Measurements from ENCODE around the gene CNPY4. TPM values are rescaled to one million over a fixed set of nuclear protein-coding genes. Genes with fewer than 3 reads are reported as not detected.

CNPY4 gene, protein sequence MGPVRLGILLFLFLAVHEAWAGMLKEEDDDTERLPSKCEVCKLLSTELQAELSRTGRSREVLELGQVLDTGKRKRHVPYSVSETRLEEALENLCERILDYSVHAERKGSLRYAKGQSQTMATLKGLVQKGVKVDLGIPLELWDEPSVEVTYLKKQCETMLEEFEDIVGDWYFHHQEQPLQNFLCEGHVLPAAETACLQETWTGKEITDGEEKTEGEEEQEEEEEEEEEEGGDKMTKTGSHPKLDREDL
- 20.0 and 36.5 TPM in 2 replicates for total RNA-seq

DNA sequence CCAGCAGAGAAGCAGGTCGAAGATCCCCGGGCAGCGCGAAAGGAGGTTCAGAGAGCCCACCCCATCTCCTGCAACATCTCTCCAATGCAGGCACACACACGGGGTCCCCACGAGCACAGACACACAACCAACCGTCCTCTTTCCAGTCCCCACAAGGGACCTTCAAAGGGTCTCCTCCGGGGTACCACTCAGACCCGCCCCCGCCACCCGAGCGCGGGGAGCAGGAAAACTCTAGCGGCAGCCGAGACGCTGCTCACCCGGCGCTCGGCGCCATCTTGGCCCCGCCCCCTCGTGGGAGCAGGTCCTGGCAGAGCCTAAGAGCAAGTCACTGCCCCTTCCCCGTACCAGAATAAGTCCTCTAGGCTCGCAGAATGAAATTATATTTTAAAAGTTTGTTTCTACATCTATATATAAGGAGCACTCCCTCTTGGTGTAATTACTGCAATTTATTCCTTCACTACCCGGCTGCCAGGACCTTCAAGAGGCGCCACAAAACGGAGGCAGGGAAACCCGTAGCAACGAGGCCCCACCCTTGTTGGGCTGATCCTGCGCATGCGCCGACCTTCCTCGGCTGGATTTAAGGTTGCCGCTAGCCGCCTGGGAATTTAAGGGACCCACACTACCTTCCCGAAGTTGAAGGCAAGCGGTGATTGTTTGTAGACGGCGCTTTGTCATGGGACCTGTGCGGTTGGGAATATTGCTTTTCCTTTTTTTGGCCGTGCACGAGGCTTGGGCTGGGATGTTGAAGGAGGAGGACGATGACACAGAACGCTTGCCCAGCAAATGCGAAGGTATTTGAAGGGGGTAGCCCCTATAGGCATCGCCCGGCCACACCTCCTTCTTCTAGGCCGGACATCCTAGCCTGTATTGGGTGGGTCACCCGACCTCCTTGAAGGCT is at the start of gene CNPY4, which contains the start of gene TAF6:
TSS of gene CNPY4 (plus strand) at position 563 of the 898 bp plus-strand sequence. CDS start at position 674, 111 bp downstream.
TSS of gene TAF6 (minus strand) at position 287 of the 898 bp plus-strand sequence. CDS start 5,149 bp downstream, outside the sequence.

GRCh38 chr7:100081535-100082102 is 37.8 kb upstream of the CNPY4 start, which contains the start of gene ZNF3:
Gene ZNF3, minus strand, starts transcription at chr7:100081723. Its CDS starts 4,366 bp downstream, at chr7:100077357.

DNA sequence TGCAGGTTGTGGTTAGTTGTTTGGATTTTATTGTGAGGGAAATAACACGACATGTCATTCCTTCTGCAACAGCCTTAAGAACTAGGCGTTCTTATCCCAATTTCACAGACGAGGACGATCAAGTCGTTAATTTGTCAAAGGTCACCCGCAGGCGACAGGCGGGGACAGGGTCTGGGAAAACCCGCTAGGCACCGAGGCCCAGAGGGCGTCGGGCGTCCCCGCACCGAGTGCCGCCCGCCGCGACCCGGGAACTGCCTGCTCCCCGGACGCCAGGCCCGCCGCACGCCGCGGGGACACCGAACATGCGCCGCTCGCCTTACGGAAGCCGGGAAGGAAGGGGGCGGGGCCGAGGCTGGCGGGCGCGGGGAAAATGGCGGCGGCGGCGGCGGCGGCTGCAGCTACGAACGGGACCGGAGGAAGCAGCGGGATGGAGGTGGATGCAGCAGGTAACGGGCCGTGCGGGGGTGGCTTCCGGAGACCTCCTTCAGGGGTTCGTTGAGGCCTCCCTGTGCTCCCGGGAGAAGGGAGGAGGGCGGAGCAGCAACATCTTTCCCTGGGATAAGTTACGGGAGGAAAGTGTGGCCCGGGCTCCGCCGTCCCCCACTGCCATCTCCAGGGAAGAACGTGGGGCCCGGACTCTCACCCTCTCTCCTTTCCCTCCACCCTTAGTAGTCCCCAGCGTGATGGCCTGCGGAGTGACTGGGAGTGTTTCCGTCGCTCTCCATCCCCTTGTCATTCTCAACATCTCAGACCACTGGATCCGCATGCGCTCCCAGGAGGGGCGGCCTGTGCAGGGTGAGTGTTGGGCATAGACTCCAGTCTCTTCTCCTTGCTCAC is 30.6 kb upstream of the CNPY4 start, which contains the start of gene COPS6:
TSS of gene COPS6 (plus strand) at position 349 of the 837 bp plus-strand sequence. CDS start at position 371, 22 bp downstream.

DNA sequence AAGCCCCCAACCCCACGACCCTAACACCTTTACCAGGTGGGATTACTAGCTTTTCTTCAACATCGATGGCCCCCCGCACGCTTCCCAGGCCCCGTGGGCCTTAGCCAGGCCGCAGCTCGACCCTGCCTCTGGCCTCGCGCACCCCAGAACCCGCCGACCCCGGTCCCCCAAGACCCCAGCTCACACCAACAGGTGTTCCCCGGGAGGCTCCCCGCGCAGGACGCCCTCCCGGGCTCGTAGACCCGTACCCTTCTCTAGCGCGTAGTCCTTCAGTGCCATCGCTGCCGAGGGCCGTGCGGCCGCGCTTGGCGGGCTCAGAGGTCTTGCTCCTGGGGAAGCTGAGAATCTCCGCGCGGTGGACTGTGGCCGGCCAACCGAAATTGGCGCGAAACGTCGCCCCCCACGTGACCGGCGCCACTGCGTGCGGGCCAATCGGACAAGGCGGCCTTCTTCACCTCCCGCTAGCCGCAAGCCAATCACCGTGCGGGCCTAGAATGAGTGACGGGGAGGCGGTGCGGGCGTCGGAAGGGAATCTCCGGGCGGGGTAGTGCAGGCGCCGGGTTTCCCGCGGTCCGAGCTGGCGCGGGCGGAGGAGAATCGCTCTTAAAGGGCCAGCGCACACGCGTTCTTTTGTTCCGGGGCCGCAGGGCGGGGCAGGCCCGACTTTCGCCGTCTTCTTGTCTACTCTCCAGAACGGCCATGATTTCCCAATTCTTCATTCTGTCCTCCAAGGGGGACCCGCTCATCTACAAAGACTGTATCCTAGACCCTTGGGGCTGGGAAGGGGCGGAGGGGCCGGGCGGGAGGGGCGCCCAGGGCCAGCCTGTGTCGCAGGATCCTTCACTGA is 18.2 kb upstream of the CNPY4 start, which contains the start of the genes AP4M1 and MCM7:
TSS of gene AP4M1 (plus strand) at position 628 of the 847 bp plus-strand sequence. CDS start at position 700, 72 bp downstream.
TSS of gene MCM7 (minus strand) at position 382 of the 847 bp plus-strand sequence. CDS start at position 279, 103 bp downstream.

GRCh38 chr7:100126931-100127865 is 7.8 kb downstream of the CNPY4 start, which contains the start of gene MBLAC1:
Gene MBLAC1, plus strand, starts transcription at chr7:100126967. Its CDS starts 429 bp downstream, at chr7:100127396.

GRCh38 chr7:100148559-100149328 is 29.3 kb downstream of the CNPY4 start, which contains the start of gene LAMTOR4:
Gene LAMTOR4, plus strand, starts transcription at chr7:100148918. Its CDS starts 55 bp downstream, at chr7:100148973.

DNA sequence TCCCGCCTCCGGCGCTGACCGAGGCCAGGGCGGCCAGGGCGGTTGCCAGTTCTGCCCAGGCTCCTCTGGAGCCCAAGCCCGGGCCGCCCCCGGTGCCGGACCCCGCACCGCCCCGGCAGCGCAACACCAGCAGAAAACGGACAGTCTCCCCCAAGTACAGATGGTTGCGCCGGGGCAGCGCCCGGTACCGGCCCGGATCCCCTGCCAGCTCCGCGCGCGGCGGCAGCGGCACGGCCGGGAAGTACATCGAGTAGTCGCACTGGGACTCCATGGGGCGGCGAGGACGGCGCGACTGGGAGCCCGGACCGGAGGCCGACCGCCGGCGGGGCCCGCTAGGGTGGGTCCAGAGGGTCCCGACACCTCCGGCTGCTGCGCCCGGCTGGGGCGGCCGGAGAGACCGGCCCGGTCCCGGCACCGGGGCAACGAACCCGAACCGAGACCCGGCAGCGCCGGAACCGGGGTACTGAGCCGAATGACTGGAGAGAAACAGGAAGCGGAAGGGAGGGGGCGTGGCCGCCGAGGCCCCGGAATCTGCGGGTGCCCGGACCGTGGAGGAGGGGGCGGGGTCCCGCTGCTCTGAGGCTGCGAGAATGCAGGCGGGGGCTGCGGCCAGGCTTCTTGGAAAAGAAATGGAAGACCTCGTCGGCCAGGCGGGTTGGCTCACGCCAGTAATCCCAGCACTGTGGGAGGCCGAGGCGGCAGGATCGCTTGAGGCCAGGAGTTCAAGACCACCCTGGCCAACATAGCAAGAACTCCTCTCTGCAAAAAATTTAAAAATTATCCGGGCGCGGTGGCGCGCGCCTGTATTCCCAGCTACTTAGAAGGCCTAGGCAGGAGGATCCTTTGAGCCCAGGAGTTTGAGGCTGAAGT is 39.0 kb downstream of the CNPY4 start, which contains the start of gene TRAPPC14:
TSS of gene TRAPPC14 (minus strand) at position 495 of the 870 bp plus-strand sequence. CDS start at position 271, 224 bp downstream.

Small RNAs within 50 kb of the gene (small RNA-seq; reads per million reads assigned to genes)
- 5,082 reads per million, percentile 100 among the genes with 10 or more reads in this experiment for gene MIR106B
- gene MIR25, result 876 reads per million, percentile 99 among the genes with 10 or more reads in this experiment
- gene MIR93, result 4,707 reads per million, percentile 100 among the genes with 10 or more reads in this experiment

Other genes starting within 250 kb of the CNPY4 start
- under 0.01 and 0.54 TPM in 2 replicates for gene OR2AE1, start 242.6 kb upstream of the CNPY4 start, total RNA-seq
- 27.3 and 45.9 TPM in 2 replicates for gene TRIM4, start 200.1 kb upstream of the CNPY4 start, total RNA-seq
- gene GJC3, start 190.0 kb upstream of the CNPY4 start, total RNA-seq, result under 0.01 TPM in 1 of 2 replicates, not detected in the other
- not detected in 2 replicates for gene AZGP1, start 143.6 kb upstream of the CNPY4 start, total RNA-seq
- gene ZKSCAN1, start 104.0 kb upstream of the CNPY4 start, total RNA-seq, result 43.4 and 54.6 TPM in 2 replicates
- 8.0 and 8.6 TPM in 2 replicates for gene ZSCAN21, start 69.9 kb upstream of the CNPY4 start, total RNA-seq
- 29.6 and 48.3 TPM in 2 replicates for gene ZNF3, start 37.9 kb upstream of the CNPY4 start, total RNA-seq
- 40.0 and 54.4 TPM in 2 replicates for gene COPS6, start 30.7 kb upstream of the CNPY4 start, total RNA-seq
- gene MCM7, start 18.2 kb upstream of the CNPY4 start, total RNA-seq, result 47.9 and 52.2 TPM in 2 replicates
- gene AP4M1, start 18.0 kb upstream of the CNPY4 start, total RNA-seq, result 16.2 and 19.2 TPM in 2 replicates
- gene TAF6, start 276 bp upstream of the CNPY4 start, total RNA-seq, result 24.7 and 45.3 TPM in 2 replicates
- gene MBLAC1, start 7.3 kb downstream of the CNPY4 start, total RNA-seq, result 0.87 and 2.0 TPM in 2 replicates
- 70.5 and 91.9 TPM in 2 replicates for gene LAMTOR4, start 29.3 kb downstream of the CNPY4 start, total RNA-seq
- 11.0 and 14.0 TPM in 2 replicates for gene TRAPPC14, start 39.1 kb downstream of the CNPY4 start, total RNA-seq
- 1.2 and 2.6 TPM in 2 replicates for gene GAL3ST4, start 49.0 kb downstream of the CNPY4 start, total RNA-seq
- gene GPC2, start 57.7 kb downstream of the CNPY4 start, total RNA-seq, result 2.7 and 3.1 TPM in 2 replicates
- gene STAG3, start 58.3 kb downstream of the CNPY4 start, total RNA-seq, result 1.2 and 2.1 TPM in 2 replicates
- not detected in 2 replicates for gene PVRIG, start 100.3 kb downstream of the CNPY4 start, total RNA-seq
- gene SPDYE3, start 188.1 kb downstream of the CNPY4 start, total RNA-seq, result not detected in 2 replicates
- gene PILRB, start 238.5 kb downstream of the CNPY4 start, total RNA-seq, result 12.5 and 14.1 TPM in 2 replicates

All from placental epithelial cell (primary cell).